K562 (cell line): ENCODE results near the gene VDAC2. TPM values are rescaled to one million over a fixed set of nuclear protein-coding genes. Genes with fewer than 3 reads are reported as not detected.

Experiments
- AFF4 ChIP-seq: sonication (generic); formaldehyde crosslinking; IDR thresholded peaks from 2 replicates; pipeline ENCODE4 v1.8.0; 2023; ENCODE audit warnings: mild to moderate bottlenecking, missing genetic modification reagents
- CHCHD3 ChIP-seq: fragments of 250-450 bp; sonication (Bioruptor Pico); IDR thresholded peaks from 2 replicates; pipeline ENCODE4 v2.1.2; 2022; ENCODE audit warnings: mild to moderate bottlenecking
- CTBP1 ChIP-seq: fragments of 450-650 bp; IDR thresholded peaks from 2 replicates; pipeline ENCODE4 v1.6.1; 2016; ENCODE audit warnings: borderline replicate concordance
- EP300 ChIP-seq: IDR thresholded peaks from 2 replicates; pipeline ENCODE4 v1.6.1; 2012; ENCODE audit warnings: low read length, improper control_type of control experiment
- ERF ChIP-seq: fragments of 450-650 bp; formaldehyde crosslinking; IDR thresholded peaks from 2 replicates; pipeline ENCODE4 v1.4.0; 2020; ENCODE audit warnings: mild to moderate bottlenecking, mixed read lengths
- FIP1L1 ChIP-seq: fragments of 200-400 bp; formaldehyde crosslinking; IDR thresholded peaks from 2 replicates; pipeline ENCODE4 v1.6.1; 2018; ENCODE audit warnings: mild to moderate bottlenecking, low read depth, low read length; ENCODE audit not compliant: poor library complexity, severe bottlenecking
- HBP1 ChIP-seq: fragments of 450-650 bp; formaldehyde crosslinking; IDR thresholded peaks from 2 replicates; pipeline ENCODE4 v1.4.0; 2022; ENCODE audit warnings: missing genetic modification characterization
- RAD21 ChIP-seq, 2 experiments: fragments of 250-450 bp in 1 of 2; fragments of 450-650 bp in 1 of 2; sonication (Bioruptor Pico) in 1 of 2; formaldehyde crosslinking in 1 of 2; IDR thresholded peaks in 1 of 2; conservative IDR thresholded peaks in 1 of 2; 2 replicates each; pipeline versions ENCODE4 v1.4.0 to v1.8.0; 2020 to 2022; ENCODE audit warnings: mild to moderate bottlenecking in 2 of 2, moderate library complexity in 1 of 2
- REST ChIP-seq, 2 experiments: fragments of 450-650 bp; formaldehyde crosslinking in 1 of 2; IDR thresholded peaks; 2 replicates each; pipeline versions ENCODE4 v1.4.0 to v1.6.1; 2014 to 2020; ENCODE audit warnings: mild to moderate bottlenecking in 2 of 2, borderline replicate concordance in 1 of 2, low read depth in 1 of 2
- SMARCA4 ChIP-seq: fragments of 450-650 bp; IDR thresholded peaks from 2 replicates; pipeline ENCODE4 v1.6.1; 2016
- YY1 ChIP-seq, 3 experiments: IDR thresholded peaks; 2 replicates each; pipeline ENCODE4 v1.6.1; 2011; ENCODE audit warnings: low read length in 2 of 3, mild to moderate bottlenecking in 2 of 3, moderate library complexity in 2 of 3, borderline replicate concordance in 1 of 3, control low read depth in 1 of 3, low read depth in 1 of 3; ENCODE audit not compliant: insufficient read depth in 3 of 3, insufficient replicate concordance in 2 of 3, control insufficient read depth in 1 of 3, insufficient read length in 1 of 3; ENCODE audit errors: extremely low read depth in 1 of 3
- ZNF445 ChIP-seq: fragments of 250-450 bp; sonication (Bioruptor Pico); IDR thresholded peaks from 2 replicates; pipeline ENCODE4 v1.4.0; 2020; ENCODE audit warnings: low read depth, mild to moderate bottlenecking, moderate library complexity
- polyA plus RNA-seq, 8 experiments: library from polyadenylated mRNA; depleted of rRNA in 4 of 8; stranded (reverse) in 5 of 8; unstranded in 3 of 8; fragments of >200 nt; fragmentation: Nextera tagmentation in 2 of 8; fragmentation: Illumina TruSeq in 1 of 8; extraction: Ambion mirVana in 2 of 8; extraction: Trizol in 1 of 8; gene quantifications; 2 replicates each; pipeline versions ENCODE4 v1.2.1 to v1.2.3, GENCODE V29; 2011 to 2014; ENCODE audit warnings: inconsistent platforms in 1 of 8, missing spikeins in 1 of 8
- total RNA-seq, 7 experiments: library from RNA; depleted of rRNA in 6 of 7; stranded (reverse); fragments of >200 nt in 6 of 7; fragmentation: Illumina TruSeq in 2 of 7; extraction: Trizol in 2 of 7; gene quantifications; 2 replicates each; pipeline versions ENCODE4 v1.2.1 to v1.2.3, GENCODE V29; 2011 to 2021; ENCODE audit warnings: low replicate concordance in 1 of 7

VDAC2 gene
- total and polyA plus RNA-seq, 9 of the 15 experiments (the other 6 are each of a cell fraction or from before 2014, with no cell fraction given) = 139 to 450 (median 250) TPM

- TF ChIP-seq HBP1 (CRISPR knock-in tag) = no peak
- no peak for TF ChIP-seq FIP1L1
- peak; percentile 75 for TF ChIP-seq REST (IDR thresholded peaks at IDR 0.05; ENCODE audit: borderline replicate concordance)
- no peak for TF ChIP-seq REST (CRISPR knock-in tag; IDR thresholded peaks at IDR 0.05; ENCODE audit: low read depth)
- TF ChIP-seq ZNF445 (CRISPR knock-in tag) = no peak
- peak; percentile 36; the same call in 1 of the 2 replicates for TF ChIP-seq CTBP1
- TF ChIP-seq EP300 = no peak
- no peak for TF ChIP-seq CHCHD3
- TF ChIP-seq SMARCA4 = no peak
- TF ChIP-seq RAD21 (CRISPR knock-in tag; conservative IDR thresholded peaks at IDR 0.05 in 1 of 2, IDR thresholded peaks at IDR 0.05 in 1 of 2) = peak; percentile 74 to 84
- no peak for TF ChIP-seq AFF4 (CRISPR knock-in tag)
- peak in 1 of 3 experiments; percentile 15 for TF ChIP-seq YY1 (IDR thresholded peaks at IDR 0.05; ENCODE audit: borderline replicate concordance in 1 of 3, control insufficient read depth in 1 of 3, extremely low read depth in 1 of 3, insufficient read depth in 3 of 3, insufficient read length in 1 of 3, insufficient replicate concordance in 2 of 3, low read depth in 1 of 3, low read length in 2 of 3)
- TF ChIP-seq ERF (CRISPR knock-in tag) = 0 out of 2 replicates have a peak, but pooled peaks have one; percentile 27
These were observed 20.0 kb downstream of the VDAC2 start (continued) for GRCh38 chr10:75230600-75231038.
